K562 (cell line): ENCODE data around the gene ARMC8. TPM values are rescaled to one million over a fixed set of nuclear protein-coding genes. Genes with fewer than 3 reads are reported as not detected.

Source experiments
- ARID2 ChIP-seq: fragments of 450-650 bp; IDR thresholded peaks from 2 replicates; pipeline ENCODE4 v1.6.1; 2017; ENCODE audit warnings: antibody characterized with exemption, mild to moderate bottlenecking
- C11orf30 ChIP-seq: fragments of 450-650 bp; IDR thresholded peaks from 2 replicates; pipeline ENCODE4 v1.6.1; 2016; ENCODE audit warnings: low read depth, mild to moderate bottlenecking
- CBFB ChIP-seq: sonication (generic); formaldehyde crosslinking; IDR thresholded peaks from 2 replicates; pipeline ENCODE4 v1.4.0; 2020; ENCODE audit warnings: mild to moderate bottlenecking, missing genetic modification reagents
- CBX5 ChIP-seq: IDR thresholded peaks from 2 replicates; pipeline ENCODE4 v1.6.1; 2014; ENCODE audit warnings: low read depth, borderline replicate concordance
- ELF2 ChIP-seq: fragments of 250-450 bp; sonication (Bioruptor Pico); IDR thresholded peaks from 2 replicates; pipeline ENCODE4 v1.5.0; 2021; ENCODE audit warnings: mild to moderate bottlenecking
- HDAC2 ChIP-seq: fragments of 450-650 bp; IDR thresholded peaks from 2 replicates; pipeline ENCODE4 v1.6.1; 2016; ENCODE audit warnings: mild to moderate bottlenecking
- HDGF ChIP-seq: fragments of 450-650 bp; IDR thresholded peaks from 2 replicates; pipeline ENCODE4 v1.6.1; 2016
- HIVEP1 ChIP-seq: fragments of 250-450 bp; sonication (Bioruptor Pico); IDR thresholded peaks from 2 replicates; pipeline ENCODE4 v1.4.0; 2020; ENCODE audit warnings: mild to moderate bottlenecking
- HSF4 ChIP-seq: fragments of 250-450 bp; sonication (Bioruptor Pico); IDR thresholded peaks from 2 replicates; pipeline ENCODE4 v2.1.2; 2022; ENCODE audit warnings: mild to moderate bottlenecking, moderate library complexity, borderline replicate concordance
- JUN ChIP-seq, 2 experiments: sonication (generic) in 1 of 2; formaldehyde crosslinking in 1 of 2; IDR thresholded peaks; 2 replicates each; pipeline versions ENCODE4 v1.6.1 to v1.8.0; 2012 to 2022; ENCODE audit warnings: borderline replicate concordance in 2 of 2, mild to moderate bottlenecking in 2 of 2, improper control_type of control experiment in 1 of 2, low read depth in 1 of 2, low read length in 1 of 2, missing genetic modification reagents in 1 of 2
- KLF10 ChIP-seq: fragments of 250-450 bp; sonication (Bioruptor Pico); IDR thresholded peaks from 2 replicates; pipeline ENCODE4 v1.6.1; 2021; ENCODE audit warnings: matching md5 sums
- L3MBTL2 ChIP-seq: fragments of 450-650 bp; IDR thresholded peaks from 2 replicates; pipeline ENCODE4 v1.6.1; 2016; ENCODE audit warnings: mild to moderate bottlenecking, moderate library complexity
- MCM5 ChIP-seq: fragments of 450-650 bp; IDR thresholded peaks from 2 replicates; pipeline ENCODE4 v1.6.1; 2016; ENCODE audit warnings: low read depth
- MYNN ChIP-seq, 2 experiments: sonication (generic); formaldehyde crosslinking in 1 of 2; IDR thresholded peaks; 2 replicates each; pipeline versions ENCODE4 v1.5.0 to v1.6.1; 2016 to 2020; ENCODE audit warnings: antibody characterized with exemption in 1 of 2, missing genetic modification reagents in 1 of 2
- NR2C2 ChIP-seq, 2 experiments: fragments of 200-800 bp in 1 of 2; sonication (Bioruptor generic) in 1 of 2; sonication (generic) in 1 of 2; formaldehyde crosslinking in 1 of 2; IDR thresholded peaks; 2 replicates each; pipeline versions ENCODE4 v1.6.1 to v1.8.0; 2016 to 2022; ENCODE audit warnings: mild to moderate bottlenecking in 1 of 2, missing compliant biosample characterization in 1 of 2, missing genetic modification characterization in 1 of 2, missing genetic modification reagents in 1 of 2
- POU5F1 ChIP-seq: fragments of 150-350 bp; IDR thresholded peaks from 2 replicates; pipeline ENCODE4 v1.6.1; 2014; ENCODE audit warnings: borderline replicate concordance, low read length, low read depth, mild to moderate bottlenecking; ENCODE audit not compliant: partially characterized antibody
- RBBP5 ChIP-seq: fragments of 200-600 bp; sonication (generic); IDR thresholded peaks from 2 replicates; pipeline ENCODE4 v1.6.1; 2012; ENCODE audit warnings: borderline replicate concordance, mild to moderate bottlenecking, low read length, control low read depth, inconsistent platforms; ENCODE audit not compliant: insufficient read depth, poor library complexity, severe bottlenecking
- U2AF1 ChIP-seq: fragments of 200-400 bp; formaldehyde crosslinking; optimal IDR thresholded peaks from 2 replicates; pipeline ENCODE3; 2017; ENCODE audit warnings: mild to moderate bottlenecking, low read depth, low read length, moderate library complexity
- ZNF121 ChIP-seq: sonication (generic); formaldehyde crosslinking; conservative IDR thresholded peaks from 2 replicates; pipeline ENCODE4 v1.8.0; 2022; ENCODE audit warnings: missing genetic modification reagents
- ZNF184 ChIP-seq: sonication (generic); formaldehyde crosslinking; IDR thresholded peaks from 2 replicates; pipeline ENCODE4 v1.5.0; 2020; ENCODE audit warnings: missing genetic modification reagents
- ZNF584 ChIP-seq: fragments of 200-800 bp; sonication (Bioruptor generic); IDR thresholded peaks from 2 replicates; pipeline ENCODE4 v1.6.1; 2016; ENCODE audit warnings: low read depth, mild to moderate bottlenecking, missing genetic modification characterization, missing compliant biosample characterization
- polyA plus RNA-seq, 8 experiments: library from polyadenylated mRNA; depleted of rRNA in 4 of 8; stranded (reverse) in 5 of 8; unstranded in 3 of 8; fragments of >200 nt; fragmentation: Nextera tagmentation in 2 of 8; fragmentation: Illumina TruSeq in 1 of 8; extraction: Ambion mirVana in 2 of 8; extraction: Trizol in 1 of 8; gene quantifications; 2 replicates each; pipeline versions ENCODE4 v1.2.1 to v1.2.3, GENCODE V29; 2011 to 2014; ENCODE audit warnings: inconsistent platforms in 1 of 8, missing spikeins in 1 of 8
- total RNA-seq, 7 experiments: library from RNA; depleted of rRNA in 6 of 7; stranded (reverse); fragments of >200 nt in 6 of 7; fragmentation: Illumina TruSeq in 2 of 7; extraction: Trizol in 2 of 7; gene quantifications; 2 replicates each; pipeline versions ENCODE4 v1.2.1 to v1.2.3, GENCODE V29; 2011 to 2021; ENCODE audit warnings: low replicate concordance in 1 of 7
- TF ChIP-seq, protein P1 (sequence below): fragments of 200-800 bp; sonication (Bioruptor generic); IDR thresholded peaks from 2 replicates; pipeline ENCODE4 v1.6.1; 2016; ENCODE audit warnings: missing genetic modification characterization, missing compliant biosample characterization
- TF ChIP-seq, protein P2 (sequence below): fragments of 200-800 bp; sonication (Bioruptor generic); IDR thresholded peaks from 2 replicates; pipeline ENCODE4 v1.6.1; 2017; ENCODE audit warnings: missing genetic modification characterization, missing compliant biosample characterization

ARMC8 gene
- total and polyA plus RNA-seq, 9 of the 15 experiments (the other 6 are each of a cell fraction or from before 2014, with no cell fraction given): 22.4 to 76.1 (median 37.3) TPM

GRCh38 chr3:138174421-138175131 lies 12.5 kb upstream of the ARMC8 start, which contains the start of gene DBR1 (continued):
- peak; percentile 92 for TF ChIP-seq RBBP5
- no peak for TF ChIP-seq HDGF
- no peak for TF ChIP-seq HSF4 (CRISPR knock-in tag)
- peak; percentile 58 for TF ChIP-seq L3MBTL2
- no peak for TF ChIP-seq HIVEP1 (CRISPR knock-in tag)
- TF ChIP-seq KLF10 (CRISPR knock-in tag): no peak
- TF ChIP-seq CBFB: no peak
- no peak for TF ChIP-seq HDAC2
- TF ChIP-seq CBX5: no peak
- TF ChIP-seq, protein P1, sequence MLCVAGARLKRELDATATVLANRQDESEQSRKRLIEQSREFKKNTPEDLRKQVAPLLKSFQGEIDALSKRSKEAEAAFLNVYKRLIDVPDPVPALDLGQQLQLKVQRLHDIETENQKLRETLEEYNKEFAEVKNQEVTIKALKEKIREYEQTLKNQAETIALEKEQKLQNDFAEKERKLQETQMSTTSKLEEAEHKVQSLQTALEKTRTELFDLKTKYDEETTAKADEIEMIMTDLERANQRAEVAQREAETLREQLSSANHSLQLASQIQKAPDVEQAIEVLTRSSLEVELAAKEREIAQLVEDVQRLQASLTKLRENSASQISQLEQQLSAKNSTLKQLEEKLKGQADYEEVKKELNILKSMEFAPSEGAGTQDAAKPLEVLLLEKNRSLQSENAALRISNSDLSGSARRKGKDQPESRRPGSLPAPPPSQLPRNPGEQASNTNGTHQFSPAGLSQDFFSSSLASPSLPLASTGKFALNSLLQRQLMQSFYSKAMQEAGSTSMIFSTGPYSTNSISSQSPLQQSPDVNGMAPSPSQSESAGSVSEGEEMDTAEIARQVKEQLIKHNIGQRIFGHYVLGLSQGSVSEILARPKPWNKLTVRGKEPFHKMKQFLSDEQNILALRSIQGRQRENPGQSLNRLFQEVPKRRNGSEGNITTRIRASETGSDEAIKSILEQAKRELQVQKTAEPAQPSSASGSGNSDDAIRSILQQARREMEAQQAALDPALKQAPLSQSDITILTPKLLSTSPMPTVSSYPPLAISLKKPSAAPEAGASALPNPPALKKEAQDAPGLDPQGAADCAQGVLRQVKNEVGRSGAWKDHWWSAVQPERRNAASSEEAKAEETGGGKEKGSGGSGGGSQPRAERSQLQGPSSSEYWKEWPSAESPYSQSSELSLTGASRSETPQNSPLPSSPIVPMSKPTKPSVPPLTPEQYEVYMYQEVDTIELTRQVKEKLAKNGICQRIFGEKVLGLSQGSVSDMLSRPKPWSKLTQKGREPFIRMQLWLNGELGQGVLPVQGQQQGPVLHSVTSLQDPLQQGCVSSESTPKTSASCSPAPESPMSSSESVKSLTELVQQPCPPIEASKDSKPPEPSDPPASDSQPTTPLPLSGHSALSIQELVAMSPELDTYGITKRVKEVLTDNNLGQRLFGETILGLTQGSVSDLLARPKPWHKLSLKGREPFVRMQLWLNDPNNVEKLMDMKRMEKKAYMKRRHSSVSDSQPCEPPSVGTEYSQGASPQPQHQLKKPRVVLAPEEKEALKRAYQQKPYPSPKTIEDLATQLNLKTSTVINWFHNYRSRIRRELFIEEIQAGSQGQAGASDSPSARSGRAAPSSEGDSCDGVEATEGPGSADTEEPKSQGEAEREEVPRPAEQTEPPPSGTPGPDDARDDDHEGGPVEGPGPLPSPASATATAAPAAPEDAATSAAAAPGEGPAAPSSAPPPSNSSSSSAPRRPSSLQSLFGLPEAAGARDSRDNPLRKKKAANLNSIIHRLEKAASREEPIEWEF: no peak
- TF ChIP-seq, protein P2, sequence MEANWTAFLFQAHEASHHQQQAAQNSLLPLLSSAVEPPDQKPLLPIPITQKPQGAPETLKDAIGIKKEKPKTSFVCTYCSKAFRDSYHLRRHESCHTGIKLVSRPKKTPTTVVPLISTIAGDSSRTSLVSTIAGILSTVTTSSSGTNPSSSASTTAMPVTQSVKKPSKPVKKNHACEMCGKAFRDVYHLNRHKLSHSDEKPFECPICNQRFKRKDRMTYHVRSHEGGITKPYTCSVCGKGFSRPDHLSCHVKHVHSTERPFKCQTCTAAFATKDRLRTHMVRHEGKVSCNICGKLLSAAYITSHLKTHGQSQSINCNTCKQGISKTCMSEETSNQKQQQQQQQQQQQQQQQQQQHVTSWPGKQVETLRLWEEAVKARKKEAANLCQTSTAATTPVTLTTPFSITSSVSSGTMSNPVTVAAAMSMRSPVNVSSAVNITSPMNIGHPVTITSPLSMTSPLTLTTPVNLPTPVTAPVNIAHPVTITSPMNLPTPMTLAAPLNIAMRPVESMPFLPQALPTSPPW (CRISPR knock-in tag): no peak
- TF ChIP-seq C11orf30: no peak
- TF ChIP-seq NR2C2 (CRISPR knock-in tag; IDR thresholded peaks at IDR 0.05): no peak
- TF ChIP-seq NR2C2 (tag; IDR thresholded peaks at IDR 0.05): peak; percentile 93
- no peak for TF ChIP-seq ZNF584 (CRISPR knock-in tag)
- no peak for TF ChIP-seq ZNF184 (CRISPR knock-in tag)
- no peak for TF ChIP-seq ARID2
- no peak for TF ChIP-seq ZNF121 (CRISPR knock-in tag)
- peak; percentile 90 for TF ChIP-seq ELF2
- peak; percentile 42 for TF ChIP-seq U2AF1
- TF ChIP-seq MYNN (IDR thresholded peaks at IDR 0.05): no peak
- no peak for TF ChIP-seq MYNN (CRISPR knock-in tag; IDR thresholded peaks at IDR 0.05)
- TF ChIP-seq POU5F1: no peak
- TF ChIP-seq MCM5: no peak
- no peak for TF ChIP-seq JUN (IDR thresholded peaks at IDR 0.05; ENCODE audit: borderline replicate concordance, low read depth, low read length)
- TF ChIP-seq JUN (CRISPR knock-in tag; IDR thresholded peaks at IDR 0.05; ENCODE audit: borderline replicate concordance): no peak
